Osteoblast (primary cell): ENCODE data around the gene RIC8A. TPM values are rescaled to one million over a fixed set of nuclear protein-coding genes. Genes with fewer than 3 reads are reported as not detected.

Experiments
- DNase-seq: peaks from one replicate; pipeline ENCODE4 v3.0.0; 2011; ENCODE audit warnings: low spot score, mixed read lengths; ENCODE audit not compliant: insufficient read length; ENCODE audit errors: missing footprints
- H2AFZ ChIP-seq: 2 replicates; pipeline ENCODE4 v1.6.0; 2011; ENCODE audit warnings: mild to moderate bottlenecking, low read length
- H3K27ac ChIP-seq: 2 replicates; pipeline ENCODE4 v1.5.1; 2011; ENCODE audit warnings: mild to moderate bottlenecking, low read depth, low read length, moderate library complexity
- H3K27me3 ChIP-seq: 2 replicates; pipeline ENCODE4 v1.6.0; 2012; ENCODE audit warnings: mild to moderate bottlenecking, control low read depth, inconsistent platforms, low read length, moderate library complexity; ENCODE audit not compliant: insufficient read depth
- H3K36me3 ChIP-seq: 2 replicates; pipeline ENCODE4 v1.5.1; 2011; ENCODE audit warnings: mild to moderate bottlenecking, low read length, control low read depth, moderate library complexity; ENCODE audit not compliant: insufficient read depth
- H3K4me1 ChIP-seq: 2 replicates; pipeline ENCODE4 v1.5.1; 2011; ENCODE audit warnings: mild to moderate bottlenecking, low read length, control low read depth, moderate library complexity; ENCODE audit not compliant: insufficient read depth
- H3K4me2 ChIP-seq: 2 replicates; pipeline ENCODE4 v1.6.0; 2011; ENCODE audit warnings: mild to moderate bottlenecking, low read length; ENCODE audit not compliant: insufficient read depth
- H3K4me3 ChIP-seq: fragments of 200-600 bp; sonication (generic); 3 replicates; pipeline ENCODE4 v1.5.1; 2012; ENCODE audit warnings: mild to moderate bottlenecking, low read length, inconsistent platforms; ENCODE audit not compliant: insufficient read depth
- H3K79me2 ChIP-seq: 2 replicates; pipeline ENCODE4 v1.6.0; 2012; ENCODE audit warnings: mild to moderate bottlenecking, low read length, control low read depth, inconsistent platforms; ENCODE audit not compliant: insufficient read depth
- H3K9me3 ChIP-seq: 2 replicates; pipeline ENCODE4 v1.5.1; 2011; ENCODE audit warnings: low read depth, low read length, control low read depth
- H4K20me1 ChIP-seq: 2 replicates; pipeline ENCODE4 v1.6.0; 2012; ENCODE audit warnings: mild to moderate bottlenecking, low read length, control low read depth; ENCODE audit not compliant: insufficient read depth
- total RNA-seq: library from RNA; depleted of rRNA; stranded (reverse); fragments of >200 nt; gene quantifications from 2 replicates; pipeline ENCODE4 v1.2.3, GENCODE V29; 2012
- TF ChIP-seq, protein P1 (sequence below): IDR thresholded peaks from 2 replicates; pipeline ENCODE4 v1.5.1; 2011; ENCODE audit warnings: mild to moderate bottlenecking, low read depth, low read length, moderate library complexity; ENCODE audit errors: extremely low read depth

Gene RIC8A
- total RNA-seq, 1 donor, result 134 TPM

DNA sequence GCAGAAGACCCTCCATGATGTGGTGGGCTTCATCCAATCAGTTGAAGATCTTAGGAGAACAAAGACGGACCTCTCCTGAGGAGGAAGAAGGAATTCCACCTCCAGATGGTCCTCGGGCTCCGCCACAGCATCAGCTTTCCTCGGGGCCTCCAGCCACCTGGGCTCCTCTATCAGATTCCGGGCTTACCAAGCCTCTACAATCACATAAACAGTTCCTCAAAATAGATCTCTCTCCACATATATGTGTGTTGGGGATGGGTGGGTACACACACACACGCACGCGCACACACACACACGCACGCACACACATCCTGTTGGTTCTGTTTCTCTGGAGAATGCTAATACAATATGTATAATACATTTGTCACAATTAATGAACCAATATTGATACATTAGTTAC is 51.9 kb downstream of the RIC8A start:
- no peak overlapping the region for H2AFZ ChIP-seq
- no peaks in the 10 kb centered on the region for H4K20me1 ChIP-seq
- peaks cover 11% of the 10 kb centered on the region for H3K27me3 ChIP-seq
- no peak overlapping the region for H3K27ac ChIP-seq
- no peak overlapping the region for H3K4me3 ChIP-seq
- DNase-seq, result no peak
- TF ChIP-seq, protein P1, sequence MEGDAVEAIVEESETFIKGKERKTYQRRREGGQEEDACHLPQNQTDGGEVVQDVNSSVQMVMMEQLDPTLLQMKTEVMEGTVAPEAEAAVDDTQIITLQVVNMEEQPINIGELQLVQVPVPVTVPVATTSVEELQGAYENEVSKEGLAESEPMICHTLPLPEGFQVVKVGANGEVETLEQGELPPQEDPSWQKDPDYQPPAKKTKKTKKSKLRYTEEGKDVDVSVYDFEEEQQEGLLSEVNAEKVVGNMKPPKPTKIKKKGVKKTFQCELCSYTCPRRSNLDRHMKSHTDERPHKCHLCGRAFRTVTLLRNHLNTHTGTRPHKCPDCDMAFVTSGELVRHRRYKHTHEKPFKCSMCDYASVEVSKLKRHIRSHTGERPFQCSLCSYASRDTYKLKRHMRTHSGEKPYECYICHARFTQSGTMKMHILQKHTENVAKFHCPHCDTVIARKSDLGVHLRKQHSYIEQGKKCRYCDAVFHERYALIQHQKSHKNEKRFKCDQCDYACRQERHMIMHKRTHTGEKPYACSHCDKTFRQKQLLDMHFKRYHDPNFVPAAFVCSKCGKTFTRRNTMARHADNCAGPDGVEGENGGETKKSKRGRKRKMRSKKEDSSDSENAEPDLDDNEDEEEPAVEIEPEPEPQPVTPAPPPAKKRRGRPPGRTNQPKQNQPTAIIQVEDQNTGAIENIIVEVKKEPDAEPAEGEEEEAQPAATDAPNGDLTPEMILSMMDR, result no peak
- H3K4me2 ChIP-seq, result no peak overlapping the region
- no peaks in the 10 kb centered on the region for H3K36me3 ChIP-seq
- no peaks in the 10 kb centered on the region for H3K79me2 ChIP-seq
- no peaks in the 10 kb centered on the region for H3K9me3 ChIP-seq
- H3K4me1 ChIP-seq, result no peaks in the 10 kb centered on the region

DNA sequence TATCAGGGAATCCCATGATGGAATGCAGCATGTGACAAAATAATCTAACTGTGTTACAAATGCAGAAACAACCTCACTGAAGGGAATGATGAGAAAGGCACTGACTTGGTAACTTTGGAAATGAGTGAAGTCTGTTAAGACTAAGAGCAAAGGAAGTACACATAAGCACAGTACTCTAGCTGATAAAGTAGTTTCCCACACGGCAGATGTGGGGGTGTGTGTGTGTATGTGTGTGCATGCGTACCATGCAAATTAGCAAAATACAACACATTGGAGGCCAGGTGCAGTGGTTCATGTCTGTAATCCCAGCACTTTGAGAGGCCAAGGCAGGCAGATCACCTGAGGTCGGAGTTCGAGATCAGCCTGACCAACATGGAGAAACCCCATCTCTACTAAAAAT is 54.1 kb downstream of the RIC8A start:
- Histone ChIP-seq H3K4me3 (no peak overlapping the region), H3K79me2 (no peaks in the 10 kb centered on the region), H4K20me1 (no peaks in the 10 kb centered on the region), H3K4me2 (no peak overlapping the region), H3K27me3 (peaks cover 11% of the 10 kb centered on the region), H3K9me3 (no peaks in the 10 kb centered on the region), H3K4me1 (no peaks in the 10 kb centered on the region), H3K36me3 (no peaks in the 10 kb centered on the region), H3K27ac (no peak overlapping the region), H2AFZ (no peak overlapping the region)
- DNase-seq, result no peak
- TF ChIP-seq, protein P1, result no peak

Other genes starting within 250 kb of the RIC8A start
- gene SCGB1C1, start 14.6 kb upstream of the RIC8A start, total RNA-seq, result not detected in 2 replicates
- gene BET1L, start 309 bp upstream of the RIC8A start, total RNA-seq, result 24.6 and 25.6 TPM in 2 replicates
- gene SIRT3, start 28.6 kb downstream of the RIC8A start, total RNA-seq, result 10.9 and 11.2 TPM in 2 replicates
- 110 and 117 TPM in 2 replicates for gene PSMD13, start 29.3 kb downstream of the RIC8A start, total RNA-seq
- gene NLRP6, start 70.7 kb downstream of the RIC8A start, total RNA-seq, result not detected in 2 replicates
- 7.7 and 8.7 TPM in 2 replicates for gene PGGHG, start 81.4 kb downstream of the RIC8A start, total RNA-seq
- not detected in 2 replicates for gene IFITM5, start 91.8 kb downstream of the RIC8A start, total RNA-seq
- gene IFITM2, start 100.1 kb downstream of the RIC8A start, total RNA-seq, result 54.5 and 105 TPM in 2 replicates
- 48.6 and 64.4 TPM in 2 replicates for gene IFITM1, start 106.3 kb downstream of the RIC8A start, total RNA-seq
- 98.4 and 116 TPM in 2 replicates for gene IFITM3, start 113.2 kb downstream of the RIC8A start, total RNA-seq
- gene B4GALNT4, start 161.8 kb downstream of the RIC8A start, total RNA-seq, result 0.88 and 2.2 TPM in 2 replicates
- gene PKP3, start 186.5 kb downstream of the RIC8A start, total RNA-seq, result 0.88 and 2.5 TPM in 2 replicates
- gene SIGIRR, start 207.3 kb downstream of the RIC8A start, total RNA-seq, result 10.9 and 14.5 TPM in 2 replicates
- gene ANO9, start 234.3 kb downstream of the RIC8A start, total RNA-seq, result under 0.01 TPM in 1 of 2 replicates, not detected in the other
- 33.0 and 36.2 TPM in 2 replicates for gene PTDSS2, start 242.6 kb downstream of the RIC8A start, total RNA-seq